Measurements from ENCODE around the gene CDC16. TPM values are rescaled to one million over a fixed set of nuclear protein-coding genes. Genes with fewer than 3 reads are reported as not detected.

The CDC16 gene
- total and polyA plus RNA-seq, 10 donors = 50.1 to 75.8 (median 67.3) TPM

GRCh38 chr13:114200399-114200911 lies 34.2 kb upstream of the CDC16 start:
- peaks cover 0 to 2% (median 0%) of the 10 kb centered on the region in 8 donors for H3K9me3 ChIP-seq
- intact Hi-C loops (cut with DNase I; ENCODE audit: low total_unique reads) = no loop called here
- H3K4me1 ChIP-seq = no peaks in the 10 kb centered on the region
- peaks cover 0 to 14% (median 0%) of the 10 kb centered on the region in 7 donors for H3K27me3 ChIP-seq (replicated peaks in 1 of 7)
- no peak for DNase-seq
- no peak overlapping the region for H3K27ac ChIP-seq
- 52 to 92% (median 64%) methylated on average over 18 of the region's 18 CpGs for WGBS, 5 donors
- TF ChIP-seq POLR2A (IDR thresholded peaks at IDR 0.05) (no peak), POLR2AphosphoS5 (IDR thresholded peaks at IDR 0.05) (no peak), CTCF (IDR thresholded peaks at IDR 0.05 in 8 of 11, conservative IDR thresholded peaks at IDR 0.05 in 3 of 11) (no peak)
- H3K4me3 ChIP-seq = no peak overlapping the region
- no peaks in the 10 kb centered on the region for H3K36me3 ChIP-seq

GRCh38 chr13:114202581-114202980 lies 32.1 kb upstream of the CDC16 start:
- peaks cover 0 to 14% (median 0%) of the 10 kb centered on the region in 7 donors for H3K27me3 ChIP-seq (replicated peaks in 1 of 7)
- 85 to 93% (median 87%) methylated on average over 6 of the region's 6 CpGs for WGBS, 5 donors
- H3K9me3 ChIP-seq = peaks cover 0 to 13% (median 0%) of the 10 kb centered on the region in 8 donors
- no peak overlapping the region for H3K27ac ChIP-seq
- TF ChIP-seq CTCF (IDR thresholded peaks at IDR 0.05 in 8 of 11, conservative IDR thresholded peaks at IDR 0.05 in 3 of 11) (no peak), POLR2AphosphoS5 (IDR thresholded peaks at IDR 0.05) (no peak), POLR2A (IDR thresholded peaks at IDR 0.05) (no peak)
- no peak overlapping the region for H3K4me3 ChIP-seq
- no peaks in the 10 kb centered on the region for H3K4me1 ChIP-seq
- no peaks in the 10 kb centered on the region for H3K36me3 ChIP-seq
- no peak for DNase-seq
- intact Hi-C loops (cut with DNase I; ENCODE audit: low total_unique reads) = no loop called here

DNA sequence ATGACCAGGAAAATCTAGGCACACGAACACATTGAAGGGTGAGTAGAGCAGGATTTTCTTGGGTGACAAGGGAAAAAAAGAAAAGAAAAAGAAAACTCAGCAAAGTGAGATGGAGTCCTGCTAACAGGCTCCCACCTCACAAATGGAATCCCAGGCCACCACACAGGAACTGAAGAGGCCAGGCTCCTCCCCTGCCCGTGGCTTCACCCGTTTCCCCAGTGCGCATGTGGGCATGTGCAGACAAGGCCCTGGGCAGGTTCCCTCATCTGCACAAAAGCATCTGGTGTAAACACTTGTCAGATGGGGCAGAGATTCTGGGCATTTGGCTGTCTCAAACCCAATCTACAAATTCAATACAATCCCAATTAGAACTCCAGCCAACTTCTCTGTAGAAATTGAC lies 31.2 kb upstream of the CDC16 start:
- 31 to 60% (median 57%) methylated on average over 4 of the region's 4 CpGs for WGBS, 5 donors
- no peak overlapping the region for H3K27ac ChIP-seq
- DNase-seq = no peak
- intact Hi-C loops (cut with DNase I; ENCODE audit: low total_unique reads) = no loop called here
- peaks cover 0 to 14% (median 0%) of the 10 kb centered on the region in 7 donors for H3K27me3 ChIP-seq (replicated peaks in 1 of 7)
- peaks cover 0 to 14% (median 0%) of the 10 kb centered on the region in 8 donors for H3K9me3 ChIP-seq
- H3K36me3 ChIP-seq = no peaks in the 10 kb centered on the region
- no peak for TF ChIP-seq CTCF (IDR thresholded peaks at IDR 0.05 in 8 of 11, conservative IDR thresholded peaks at IDR 0.05 in 3 of 11)
- TF ChIP-seq POLR2A (IDR thresholded peaks at IDR 0.05) = no peak
- TF ChIP-seq POLR2AphosphoS5 (IDR thresholded peaks at IDR 0.05) = no peak
- H3K4me3 ChIP-seq = no peak overlapping the region
- H3K4me1 ChIP-seq = no peaks in the 10 kb centered on the region

DNA sequence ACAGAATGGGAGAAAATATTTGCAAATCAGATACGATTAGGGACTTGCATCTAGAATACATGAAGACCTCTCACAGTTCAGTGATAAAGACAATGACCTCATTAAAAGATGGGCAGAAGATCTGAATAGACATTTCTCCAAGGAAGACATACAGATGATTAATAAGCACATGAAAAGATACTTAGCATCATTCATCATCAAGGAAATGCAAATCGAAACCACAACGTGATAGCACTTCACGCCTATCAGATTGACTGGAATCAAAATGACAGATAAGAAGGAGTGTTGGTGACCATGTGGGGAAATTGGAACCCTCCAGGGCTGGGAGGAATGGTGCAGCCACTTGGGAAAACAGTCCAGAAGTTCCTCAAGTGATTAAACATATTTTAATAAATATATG lies 29.8 kb upstream of the CDC16 start:
- 71 to 80% (median 77%) methylated on average over 4 of the region's 4 CpGs for WGBS, 5 donors
- no peak for TF ChIP-seq CTCF (IDR thresholded peaks at IDR 0.05 in 8 of 11, conservative IDR thresholded peaks at IDR 0.05 in 3 of 11)
- no peak for TF ChIP-seq POLR2AphosphoS5 (IDR thresholded peaks at IDR 0.05)
- no peak for TF ChIP-seq POLR2A (IDR thresholded peaks at IDR 0.05)
- Histone ChIP-seq H3K36me3 (no peaks in the 10 kb centered on the region), H3K27me3 (replicated peaks in 1 of 7) (peaks cover 0 to 9% (median 0%) of the 10 kb centered on the region in 7 donors), H3K9me3 (peaks cover 0 to 12% (median 0%) of the 10 kb centered on the region in 8 donors), H3K4me3 (no peak overlapping the region), H3K4me1 (no peaks in the 10 kb centered on the region), H3K27ac (no peak overlapping the region)
- intact Hi-C loops (cut with DNase I; ENCODE audit: low total_unique reads) = no loop called here
- DNase-seq = no peak
